Measurements from ENCODE around the gene HIVEP1. TPM values are rescaled to one million over a fixed set of nuclear protein-coding genes. Genes with fewer than 3 reads are reported as not detected.
A peak's percentile ranks its signal among the peaks of the same experiment; 100 is the strongest.
"Not testable (repeated sequence)": the region's sequence is repeated elsewhere in the genome, so short reads cannot be mapped to it uniquely, and the experiment has no call there.

Gene HIVEP1
- total and polyA plus RNA-seq, 5 donors from 2014 or later = 3.9 to 96.4 (median 7.2) TPM

GRCh38 chr6:12105271-12105670, 93.2 kb downstream of the HIVEP1 start:
- ATAC-seq (ENCODE audit: low read depth in 2 of 2) = no peak
- DNase-seq = no peak
- H3K9me3 ChIP-seq (ENCODE audit: control insufficient read depth in 2 of 2, low read length in 2 of 2) = no peaks in the 10 kb centered on the region
- H3K27me3 ChIP-seq (ENCODE audit: control insufficient read depth, insufficient read depth, low read length) = no peaks in the 10 kb centered on the region
- Mint-ChIP-seq H3K4me3 (no peak overlapping the region), H3K4me1 (peaks cover 31 to 45% (median 37%) of the 10 kb centered on the region in 4 donors), H3K9me3 (peaks cover 0 to 2% (median 0%) of the 10 kb centered on the region in 7 donors), H3K36me3 (peaks cover 19% of the 10 kb centered on the region), H3K27me3 (no peaks in the 10 kb centered on the region), H3K27ac (no peak overlapping the region)
- H3K4me3 ChIP-seq (ENCODE audit: low read depth, low read length) = no peak overlapping the region
- H3K27ac ChIP-seq (ENCODE audit: insufficient read depth, low read length, poor library complexity, severe bottlenecking) = no peak overlapping the region
- no peaks in the 10 kb centered on the region for H3K36me3 ChIP-seq (ENCODE audit: control insufficient read depth, insufficient read depth, low read length)
- peaks cover 18% of the 10 kb centered on the region for H3K4me1 ChIP-seq (ENCODE audit: control insufficient read depth, insufficient read depth, low read length, poor library complexity, severe bottlenecking)

- not testable (repeated sequence) for H3K4me3 ChIP-seq (ENCODE audit: low read depth, low read length); H3K36me3 ChIP-seq (ENCODE audit: control insufficient read depth, insufficient read depth, low read length); ATAC-seq (ENCODE audit: low read depth in 2 of 2); H3K27me3 Mint-ChIP-seq; H3K27me3 ChIP-seq (ENCODE audit: control insufficient read depth, insufficient read depth, low read length); H3K9me3 Mint-ChIP-seq; DNase-seq; H3K27ac ChIP-seq (ENCODE audit: insufficient read depth, low read length, poor library complexity, severe bottlenecking); H3K9me3 ChIP-seq (ENCODE audit: control insufficient read depth in 2 of 2, low read length in 2 of 2); H3K27ac Mint-ChIP-seq; H3K4me3 Mint-ChIP-seq
- peaks cover 33% of the 10 kb centered on the region for H3K36me3 Mint-ChIP-seq
- H3K4me1 ChIP-seq (ENCODE audit: control insufficient read depth, insufficient read depth, low read length, poor library complexity, severe bottlenecking) = peaks cover 33% of the 10 kb centered on the region
- H3K4me1 Mint-ChIP-seq = peaks cover 33 to 54% (median 36%) of the 10 kb centered on the region in 4 donors
Observed at GRCh38 chr6:12108376-12108775, 96.3 kb downstream of the HIVEP1 start.

GRCh38 chr6:12110523-12111362, 98.6 kb downstream of the HIVEP1 start:
- Histone ChIP-seq H3K4me1 (ENCODE audit: control insufficient read depth, insufficient read depth, low read length, poor library complexity, severe bottlenecking) (peaks cover 40% of the 10 kb centered on the region), H3K9me3 (ENCODE audit: control insufficient read depth in 2 of 2, low read length in 2 of 2) (no peaks in the 10 kb centered on the region), H3K27ac (ENCODE audit: insufficient read depth, low read length, poor library complexity, severe bottlenecking) (peak overlapping the region; percentile 28), H3K27me3 (ENCODE audit: control insufficient read depth, insufficient read depth, low read length) (no peaks in the 10 kb centered on the region), H3K4me3 (ENCODE audit: low read depth, low read length) (peak overlapping the region; percentile 34), H3K36me3 (ENCODE audit: control insufficient read depth, insufficient read depth, low read length) (peaks cover 4% of the 10 kb centered on the region)
- ATAC-seq (ENCODE audit: low read depth in 2 of 2) (peak; percentile 45 to 59), DNase-seq (peak in 2 of 3 donors; percentile 34 to 78)
- Mint-ChIP-seq H3K27me3 (no peaks in the 10 kb centered on the region), H3K27ac (peak overlapping the region; percentile 20 to 52 (median 25)), H3K4me1 (peaks cover 36 to 63% (median 43%) of the 10 kb centered on the region in 4 donors), H3K9me3 (no peaks in the 10 kb centered on the region), H3K36me3 (peaks cover 42% of the 10 kb centered on the region), H3K4me3 (peak overlapping the region in 3 of 4 donors; percentile 1 to 44 (median 15))

- H3K4me1 ChIP-seq (ENCODE audit: control insufficient read depth, insufficient read depth, low read length, poor library complexity, severe bottlenecking) = peaks cover 40% of the 10 kb centered on the region
- peaks cover 0 to 1% of the 10 kb centered on the region in 2 experiments for H3K9me3 ChIP-seq (ENCODE audit: control insufficient read depth in 2 of 2, low read length in 2 of 2)
- peaks cover 48% of the 10 kb centered on the region for H3K36me3 Mint-ChIP-seq
- ATAC-seq (ENCODE audit: low read depth in 2 of 2) (no peak), DNase-seq (no peak)
- H3K4me3 ChIP-seq (ENCODE audit: low read depth, low read length) = no peak overlapping the region
- no peak overlapping the region for H3K27ac Mint-ChIP-seq
- peaks cover 9% of the 10 kb centered on the region for H3K36me3 ChIP-seq (ENCODE audit: control insufficient read depth, insufficient read depth, low read length)
- peaks cover 32 to 64% (median 45%) of the 10 kb centered on the region in 4 donors for H3K4me1 Mint-ChIP-seq
- H3K27ac ChIP-seq (ENCODE audit: insufficient read depth, low read length, poor library complexity, severe bottlenecking) = no peak overlapping the region
- peaks cover 0 to 3% (median 0%) of the 10 kb centered on the region in 7 donors for H3K9me3 Mint-ChIP-seq
- no peaks in the 10 kb centered on the region for H3K27me3 Mint-ChIP-seq
- H3K4me3 Mint-ChIP-seq = no peak overlapping the region
- no peaks in the 10 kb centered on the region for H3K27me3 ChIP-seq (ENCODE audit: control insufficient read depth, insufficient read depth, low read length)
Observed at GRCh38 chr6:12111363-12111670, 99.2 kb downstream of the HIVEP1 start.

GRCh38 chr6:12112540-12113189, 100.6 kb downstream of the HIVEP1 start:
- DNase-seq = no peak
- Mint-ChIP-seq H3K27me3 (no peaks in the 10 kb centered on the region), H3K4me3 (peak overlapping the region in 1 of 4 donors; percentile 11), H3K9me3 (peaks cover 0 to 12% (median under 1%) of the 10 kb centered on the region in 7 donors), H3K4me1 (peaks cover 32 to 65% (median 45%) of the 10 kb centered on the region in 4 donors), H3K27ac (peak overlapping the region in 2 of 3 donors; percentile 55 to 68), H3K36me3 (peaks cover 54% of the 10 kb centered on the region)
- Histone ChIP-seq H3K27me3 (ENCODE audit: control insufficient read depth, insufficient read depth, low read length) (no peaks in the 10 kb centered on the region), H3K27ac (ENCODE audit: insufficient read depth, low read length, poor library complexity, severe bottlenecking) (no peak overlapping the region), H3K36me3 (ENCODE audit: control insufficient read depth, insufficient read depth, low read length) (peaks cover 11% of the 10 kb centered on the region), H3K4me3 (ENCODE audit: low read depth, low read length) (no peak overlapping the region), H3K4me1 (ENCODE audit: control insufficient read depth, insufficient read depth, low read length, poor library complexity, severe bottlenecking) (peaks cover 40% of the 10 kb centered on the region), H3K9me3 (ENCODE audit: control insufficient read depth in 2 of 2, low read length in 2 of 2) (peaks cover 6 to 10% of the 10 kb centered on the region in 2 experiments)
- ATAC-seq (ENCODE audit: low read depth in 2 of 2) = no peak

DNA sequence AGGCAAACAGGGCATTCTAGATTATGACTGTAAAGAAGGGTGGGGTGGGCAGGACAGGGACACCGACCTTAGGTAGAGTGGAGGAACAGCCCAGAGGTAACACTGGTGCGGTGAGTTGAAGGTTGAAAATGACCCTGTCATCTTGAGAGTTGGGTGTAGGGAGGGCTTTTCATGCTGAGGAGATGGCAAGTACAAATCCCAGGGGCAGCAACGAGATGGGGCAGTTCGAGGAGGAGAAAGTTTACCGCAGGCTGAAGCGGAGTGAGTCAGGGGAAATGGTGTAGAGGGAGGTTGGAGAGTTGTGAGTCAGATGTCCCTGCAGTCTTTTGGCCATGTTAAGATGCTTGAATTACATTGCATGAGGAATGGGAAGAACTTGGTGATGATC, 101.1 kb downstream of the HIVEP1 start:
- Mint-ChIP-seq H3K27me3 (no peaks in the 10 kb centered on the region), H3K27ac (peak overlapping the region in 2 of 3 donors; percentile 55 to 68), H3K4me1 (peaks cover 32 to 65% (median 47%) of the 10 kb centered on the region in 4 donors), H3K36me3 (peaks cover 53% of the 10 kb centered on the region), H3K9me3 (peaks cover 0 to 14% (median 2%) of the 10 kb centered on the region in 7 donors), H3K4me3 (peak overlapping the region in 1 of 4 donors; percentile 11)
- Histone ChIP-seq H3K4me3 (ENCODE audit: low read depth, low read length) (no peak overlapping the region), H3K36me3 (ENCODE audit: control insufficient read depth, insufficient read depth, low read length) (peaks cover 11% of the 10 kb centered on the region), H3K27ac (ENCODE audit: insufficient read depth, low read length, poor library complexity, severe bottlenecking) (no peak overlapping the region), H3K4me1 (ENCODE audit: control insufficient read depth, insufficient read depth, low read length, poor library complexity, severe bottlenecking) (peaks cover 40% of the 10 kb centered on the region), H3K9me3 (ENCODE audit: control insufficient read depth in 2 of 2, low read length in 2 of 2) (peaks cover 6 to 10% of the 10 kb centered on the region in 2 experiments), H3K27me3 (ENCODE audit: control insufficient read depth, insufficient read depth, low read length) (no peaks in the 10 kb centered on the region)
- ATAC-seq (ENCODE audit: low read depth in 2 of 2) = no peak
- DNase-seq = no peak

DNA sequence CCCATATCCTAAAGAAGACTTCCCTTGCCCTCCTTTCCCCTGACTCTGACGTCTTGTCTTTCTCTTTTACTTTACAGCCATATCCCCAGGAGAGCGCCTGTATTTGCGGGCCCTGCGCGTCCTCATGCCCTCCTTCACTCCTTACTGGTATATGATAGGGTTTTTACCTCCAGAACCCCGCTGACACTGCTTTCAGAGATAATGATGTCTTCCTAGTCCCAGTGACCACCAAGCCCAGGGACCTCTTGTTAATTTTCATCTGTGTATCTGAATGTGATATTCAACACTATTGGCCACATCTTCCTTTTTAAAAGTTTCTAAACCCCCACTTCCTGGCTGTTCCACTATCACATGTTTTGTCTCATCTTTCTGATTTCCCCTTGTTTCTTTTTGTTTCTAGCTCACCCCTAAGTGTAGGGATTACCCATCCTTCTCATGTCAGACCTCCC, 102.0 kb downstream of the HIVEP1 start:
- peaks cover 60% of the 10 kb centered on the region for H3K36me3 Mint-ChIP-seq
- H3K4me3 Mint-ChIP-seq = peak overlapping the region in 3 of 4 donors; percentile 0 to 73 (median 60)
- peaks cover 0 to 14% (median 2%) of the 10 kb centered on the region in 7 donors for H3K9me3 Mint-ChIP-seq
- ATAC-seq (ENCODE audit: low read depth in 2 of 2) = no peak
- peak in 1 of 3 donors; percentile 17 for DNase-seq
- no peaks in the 10 kb centered on the region for H3K27me3 ChIP-seq (ENCODE audit: control insufficient read depth, insufficient read depth, low read length)
- H3K4me1 Mint-ChIP-seq = peaks cover 38 to 73% (median 55%) of the 10 kb centered on the region in 4 donors
- H3K4me1 ChIP-seq (ENCODE audit: control insufficient read depth, insufficient read depth, low read length, poor library complexity, severe bottlenecking) = peaks cover 48% of the 10 kb centered on the region
- peaks cover 11% of the 10 kb centered on the region for H3K36me3 ChIP-seq (ENCODE audit: control insufficient read depth, insufficient read depth, low read length)
- H3K4me3 ChIP-seq (ENCODE audit: low read depth, low read length) = no peak overlapping the region
- H3K27ac ChIP-seq (ENCODE audit: insufficient read depth, low read length, poor library complexity, severe bottlenecking) = no peak overlapping the region
- H3K9me3 ChIP-seq (ENCODE audit: control insufficient read depth in 2 of 2, low read length in 2 of 2) = peaks cover 6 to 10% of the 10 kb centered on the region in 2 experiments
- H3K27me3 Mint-ChIP-seq = no peaks in the 10 kb centered on the region
- H3K27ac Mint-ChIP-seq = peak overlapping the region; percentile 61 to 71 (median 65)

All from CD4-positive, CD25-positive, alpha-beta regulatory T cell (primary cell).